Measurements from ENCODE around the gene CMTM8. TPM values are rescaled to one million over a fixed set of nuclear protein-coding genes. Genes with fewer than 3 reads are reported as not detected.

CMTM8 gene
- total RNA-seq, 2 experiments from 2014 or later, result 6.1 to 7.5 TPM

DNA sequence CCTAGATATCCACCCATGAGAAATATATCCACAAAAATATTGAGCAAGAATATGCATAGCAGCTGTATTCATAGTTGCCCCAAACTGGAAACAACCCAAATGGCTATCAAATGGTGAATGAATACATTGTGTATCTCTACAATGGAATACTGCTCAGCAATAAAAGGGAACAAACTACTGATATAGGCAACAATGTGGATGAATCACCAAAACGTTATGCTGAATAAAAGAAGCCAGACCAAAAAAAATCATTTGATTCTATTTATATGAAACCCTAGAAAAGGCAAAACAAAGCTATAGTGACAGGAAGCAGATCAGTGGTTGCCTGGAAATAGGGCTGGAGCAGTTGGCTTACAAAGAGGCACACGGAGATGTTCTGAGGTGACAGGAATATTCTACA is 137.6 kb downstream of the CMTM8 start:
- Histone ChIP-seq H3K9me3 (ENCODE audit: control insufficient read depth in 1 of 2, insufficient read depth in 1 of 2, low read length in 2 of 2) (no peaks in the 10 kb centered on the region), H3K4me3 (ENCODE audit: low read length) (no peak overlapping the region), H3K27ac (ENCODE audit: low read depth in 1 of 2, low read length in 2 of 2) (no peak overlapping the region), H3K4me1 (ENCODE audit: insufficient read depth, low read length) (peaks cover 22% of the 10 kb centered on the region), H3K27me3 (ENCODE audit: control insufficient read depth in 1 of 2, insufficient read depth in 2 of 2, low read length in 2 of 2) (no peaks in the 10 kb centered on the region), H3K36me3 (ENCODE audit: insufficient read depth, low read length) (no peaks in the 10 kb centered on the region)
- ChIA-PET POLR2A (interaction anchor here (1.3 to 2.2 kb wide), 5 partner anchors 15 to 94 kb away, joined by 6 to 8 read pairs (median 7); partner anchors contain the start of gene CMTM7), CTCF (interaction anchor here (0.9 to 4.4 kb wide), 9 partner anchors 10 to 200 kb away, joined by 3 to 61 read pairs (median 5); no protein-coding TSS in a partner anchor)
- Mint-ChIP-seq H3K36me3 (ENCODE audit: low read depth) (no peaks in the 10 kb centered on the region), H3K27ac (no peak overlapping the region), H3K9me3 (no peaks in the 10 kb centered on the region), H3K4me3 (no peak overlapping the region), H3K27me3 (no peaks in the 10 kb centered on the region), H3K4me1 (ENCODE audit: low read depth) (peaks cover 32% of the 10 kb centered on the region)
- DNase-seq (no peak), ATAC-seq (ENCODE audit: poor library complexity) (no peak)
- TF ChIP-seq, protein P1, sequence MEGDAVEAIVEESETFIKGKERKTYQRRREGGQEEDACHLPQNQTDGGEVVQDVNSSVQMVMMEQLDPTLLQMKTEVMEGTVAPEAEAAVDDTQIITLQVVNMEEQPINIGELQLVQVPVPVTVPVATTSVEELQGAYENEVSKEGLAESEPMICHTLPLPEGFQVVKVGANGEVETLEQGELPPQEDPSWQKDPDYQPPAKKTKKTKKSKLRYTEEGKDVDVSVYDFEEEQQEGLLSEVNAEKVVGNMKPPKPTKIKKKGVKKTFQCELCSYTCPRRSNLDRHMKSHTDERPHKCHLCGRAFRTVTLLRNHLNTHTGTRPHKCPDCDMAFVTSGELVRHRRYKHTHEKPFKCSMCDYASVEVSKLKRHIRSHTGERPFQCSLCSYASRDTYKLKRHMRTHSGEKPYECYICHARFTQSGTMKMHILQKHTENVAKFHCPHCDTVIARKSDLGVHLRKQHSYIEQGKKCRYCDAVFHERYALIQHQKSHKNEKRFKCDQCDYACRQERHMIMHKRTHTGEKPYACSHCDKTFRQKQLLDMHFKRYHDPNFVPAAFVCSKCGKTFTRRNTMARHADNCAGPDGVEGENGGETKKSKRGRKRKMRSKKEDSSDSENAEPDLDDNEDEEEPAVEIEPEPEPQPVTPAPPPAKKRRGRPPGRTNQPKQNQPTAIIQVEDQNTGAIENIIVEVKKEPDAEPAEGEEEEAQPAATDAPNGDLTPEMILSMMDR (IDR thresholded peaks at IDR 0.05), result no peak
- intact Hi-C loops (cut with DNase I, micrococcal nuclease), result loop anchor here (2.0 to 10.0 kb wide), 2 partner anchors 19 to 289 kb away; no protein-coding TSS in a partner anchor

DNA sequence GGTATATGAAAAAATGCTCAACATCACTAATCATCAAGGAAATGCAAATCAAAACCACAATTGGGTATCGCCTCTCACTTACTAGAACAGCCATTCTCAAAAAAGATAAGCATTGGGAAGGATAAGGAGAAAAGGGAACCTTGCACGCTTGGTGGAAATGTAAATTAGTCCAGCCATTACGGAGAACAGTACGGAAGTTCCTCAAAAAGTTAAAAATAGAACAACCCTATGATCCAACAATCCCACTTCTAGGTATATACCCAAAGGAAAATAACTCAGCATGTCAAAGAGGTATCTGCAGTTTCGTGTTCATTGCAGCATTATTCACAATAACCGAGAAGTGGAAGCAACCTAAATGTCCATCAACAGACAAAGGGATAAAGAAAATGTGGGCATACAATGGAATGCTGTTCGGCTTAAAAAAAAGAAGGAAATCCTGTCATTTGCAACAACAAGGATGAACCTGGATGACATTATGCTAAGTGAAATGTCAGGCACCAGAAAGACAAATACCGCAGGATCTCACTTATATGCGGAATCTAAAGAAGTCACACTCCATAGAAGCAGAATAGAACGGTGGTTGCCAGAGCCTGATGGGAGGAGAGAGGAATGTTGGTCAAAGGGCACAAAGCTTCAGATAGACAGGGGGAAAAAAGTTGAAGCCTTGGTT is 141.5 kb downstream of the CMTM8 start:
- Histone ChIP-seq H3K36me3 (ENCODE audit: insufficient read depth, low read length) (no peaks in the 10 kb centered on the region), H3K27ac (ENCODE audit: low read depth in 1 of 2, low read length in 2 of 2) (no peak overlapping the region), H3K4me3 (ENCODE audit: low read length) (no peak overlapping the region), H3K27me3 (ENCODE audit: control insufficient read depth in 1 of 2, insufficient read depth in 2 of 2, low read length in 2 of 2) (no peaks in the 10 kb centered on the region), H3K9me3 (ENCODE audit: control insufficient read depth in 1 of 2, insufficient read depth in 1 of 2, low read length in 2 of 2) (no peaks in the 10 kb centered on the region), H3K4me1 (ENCODE audit: insufficient read depth, low read length) (peaks cover 6% of the 10 kb centered on the region)
- Mint-ChIP-seq H3K9me3 (no peaks in the 10 kb centered on the region), H3K27me3 (no peaks in the 10 kb centered on the region), H3K36me3 (ENCODE audit: low read depth) (no peaks in the 10 kb centered on the region), H3K4me3 (no peak overlapping the region), H3K4me1 (ENCODE audit: low read depth) (peaks cover 5% of the 10 kb centered on the region), H3K27ac (no peak overlapping the region)
- POLR2A ChIA-PET, result no interaction called here
- DNase-seq (no peak), ATAC-seq (ENCODE audit: poor library complexity) (no peak)
- CTCF ChIA-PET, result no interaction called here
- intact Hi-C loops (cut with DNase I, micrococcal nuclease), result loop anchor here in 1 of 2 experiments (10.0 kb wide), 1 partner anchor 285 kb away; no protein-coding TSS in a partner anchor
- TF ChIP-seq, protein P1 (IDR thresholded peaks at IDR 0.05), result no peak

DNA sequence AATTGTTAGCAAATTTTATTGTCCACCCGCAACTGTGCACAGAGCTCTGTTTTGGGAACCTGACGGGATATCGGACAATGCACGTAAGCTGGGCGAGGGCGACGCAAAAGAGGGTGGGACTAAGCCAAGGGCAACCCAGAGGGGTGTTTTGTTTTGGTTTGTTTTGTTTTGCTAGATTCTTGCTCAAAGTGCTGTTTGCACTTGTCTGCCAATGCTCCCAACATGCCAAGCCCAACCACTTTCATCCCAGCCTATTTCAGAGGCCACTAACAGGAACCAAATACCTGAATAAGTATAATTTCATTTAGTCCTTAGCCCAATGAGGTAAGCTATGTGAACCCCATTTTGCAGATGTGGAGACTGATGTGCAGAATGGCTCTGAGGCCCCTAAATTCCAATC is 143.4 kb downstream of the CMTM8 start:
- intact Hi-C loops (cut with DNase I, micrococcal nuclease), result no loop called here
- no peaks in the 10 kb centered on the region for H3K36me3 ChIP-seq (ENCODE audit: insufficient read depth, low read length)
- no peak overlapping the region for H3K27ac ChIP-seq (ENCODE audit: low read depth in 1 of 2, low read length in 2 of 2)
- no peaks in the 10 kb centered on the region for H3K9me3 ChIP-seq (ENCODE audit: control insufficient read depth in 1 of 2, insufficient read depth in 1 of 2, low read length in 2 of 2)
- Mint-ChIP-seq H3K36me3 (ENCODE audit: low read depth) (no peaks in the 10 kb centered on the region), H3K9me3 (no peaks in the 10 kb centered on the region), H3K27me3 (no peaks in the 10 kb centered on the region), H3K4me1 (ENCODE audit: low read depth) (no peaks in the 10 kb centered on the region), H3K4me3 (no peak overlapping the region), H3K27ac (no peak overlapping the region)
- ATAC-seq (ENCODE audit: poor library complexity) (no peak), DNase-seq (no peak)
- H3K4me3 ChIP-seq (ENCODE audit: low read length), result no peak overlapping the region
- ChIA-PET CTCF (interaction anchor here (1.1 kb wide), 1 partner anchor 86 kb away, joined by 3 read pairs; no protein-coding TSS in a partner anchor), POLR2A (interaction anchor here (1.1 kb wide), 1 partner anchor 9 kb away, joined by 9 read pairs; the partner anchor contains the start of gene CMTM7)
- TF ChIP-seq, protein P1 (IDR thresholded peaks at IDR 0.05), result no peak
- H3K27me3 ChIP-seq (ENCODE audit: control insufficient read depth in 1 of 2, insufficient read depth in 2 of 2, low read length in 2 of 2), result no peaks in the 10 kb centered on the region
- no peaks in the 10 kb centered on the region for H3K4me1 ChIP-seq (ENCODE audit: insufficient read depth, low read length)
